ENCODE data around the gene NCBP1.

NCBP1 gene

DNA sequence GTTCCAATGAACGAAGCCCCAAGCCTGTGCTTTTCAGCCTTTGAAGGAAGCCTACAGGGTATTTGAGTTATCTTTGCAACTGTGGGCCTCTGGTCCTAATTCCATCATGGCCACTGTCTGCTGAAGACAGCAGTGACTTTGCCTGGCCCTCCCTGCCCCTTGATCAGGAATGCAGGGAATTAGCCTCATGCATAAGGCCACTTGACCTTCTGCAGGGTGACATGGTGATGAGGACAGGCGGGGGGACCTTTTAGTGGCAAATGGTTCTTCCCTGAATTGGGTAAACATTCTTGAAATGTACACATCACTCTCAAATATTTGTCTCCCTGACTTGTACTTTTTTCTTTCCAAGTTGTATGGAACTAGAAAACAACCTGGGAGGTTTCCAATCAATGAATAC, 88.7 kb downstream of the NCBP1 start:
- DNase-seq: no peak

Measured in central memory CD4-positive, alpha-beta T cell (primary cell).